ENCODE measurements around the gene B4GALT2. TPM values are rescaled to one million over a fixed set of nuclear protein-coding genes. Genes with fewer than 3 reads are reported as not detected.

B4GALT2 gene
- total and polyA plus RNA-seq, 9 donors: 11.9 to 51.3 (median 28.8) TPM

DNA sequence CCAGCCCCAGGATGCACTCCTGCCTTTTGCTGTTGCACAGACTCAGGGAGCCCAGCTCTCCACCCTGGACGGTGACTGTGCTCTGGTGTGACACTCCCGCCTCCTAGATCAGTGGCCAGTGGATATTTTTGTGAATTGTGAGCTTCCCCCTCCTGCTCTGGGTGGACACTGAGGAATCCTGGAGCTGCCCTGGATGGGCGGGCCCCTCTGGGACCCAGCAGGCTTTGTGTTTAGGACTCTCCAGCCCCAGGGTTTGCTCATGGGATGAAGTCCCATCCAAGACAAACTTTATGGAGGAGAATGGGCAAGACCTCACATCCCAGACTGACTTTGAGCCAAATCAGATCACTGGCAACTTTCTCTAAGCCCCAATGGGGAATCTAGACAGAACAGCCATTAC, 36.2 kb downstream of the B4GALT2 start:
- intact Hi-C loops (cut with DNase I): no loop called here
- no peaks in the 10 kb centered on the region for H3K27me3 ChIP-seq
- TF ChIP-seq CTCF (IDR thresholded peaks at IDR 0.05) (no peak), EP300 (IDR thresholded peaks at IDR 0.05) (no peak), POLR2A (IDR thresholded peaks at IDR 0.05) (no peak)
- H3K4me3 ChIP-seq: no peak overlapping the region
- H3K27ac ChIP-seq: no peak overlapping the region
- no peaks in the 10 kb centered on the region for H3K4me1 ChIP-seq (ENCODE audit: insufficient read depth)
- no peaks in the 10 kb centered on the region for H3K36me3 ChIP-seq
- no peaks in the 10 kb centered on the region for H3K9me3 ChIP-seq
- 56 to 70% (median 66%) methylated on average over 3 of the region's 3 CpGs for WGBS, 3 donors
- DNase-seq: no peak

DNA sequence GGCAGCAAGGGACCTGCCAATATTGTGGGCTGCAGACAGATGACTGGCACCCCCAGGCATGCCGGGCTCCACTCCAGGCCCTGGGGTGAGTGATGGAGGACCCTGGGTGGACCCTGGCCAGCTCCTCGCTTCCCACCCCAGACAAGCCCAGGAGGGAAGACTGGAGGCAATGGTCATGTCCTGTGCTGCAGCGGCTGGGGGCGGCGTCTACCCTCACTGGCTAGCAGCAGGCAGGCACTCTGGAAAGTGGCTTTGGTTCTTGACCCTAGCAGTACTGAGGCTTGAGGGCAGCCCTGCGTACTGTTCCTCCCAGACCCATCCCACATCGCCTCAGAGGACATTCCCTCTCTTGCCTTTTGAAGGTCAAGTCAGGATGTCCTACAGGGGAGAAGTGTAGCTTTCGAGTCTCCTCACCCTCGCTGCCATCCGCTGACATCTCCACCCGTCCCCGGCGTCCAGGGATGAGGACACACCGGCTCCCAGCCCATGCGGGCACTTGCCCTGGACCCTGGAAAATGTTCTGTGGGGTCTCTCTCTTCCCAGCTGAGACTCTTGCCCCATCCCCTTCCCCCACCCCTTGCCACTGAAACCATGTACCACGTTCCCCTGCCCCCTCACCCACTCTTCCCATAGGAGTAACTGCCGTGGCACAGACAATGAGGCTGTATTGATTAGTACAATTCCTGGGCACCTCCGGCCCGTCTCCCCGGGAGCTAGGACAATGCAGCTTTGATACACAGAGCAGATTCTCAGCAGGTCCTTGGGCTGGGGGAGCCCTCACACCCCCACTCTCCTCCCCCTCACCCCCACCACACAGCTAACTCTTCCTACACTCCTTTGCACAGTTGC, 37.3 kb downstream of the B4GALT2 start:
- Histone ChIP-seq H3K4me3 (no peak overlapping the region), H3K27ac (no peak overlapping the region), H3K9me3 (no peaks in the 10 kb centered on the region), H3K27me3 (no peaks in the 10 kb centered on the region), H3K4me1 (ENCODE audit: insufficient read depth) (no peaks in the 10 kb centered on the region), H3K36me3 (no peaks in the 10 kb centered on the region)
- intact Hi-C loops (cut with DNase I): no loop called here
- TF ChIP-seq CTCF (IDR thresholded peaks at IDR 0.05) (no peak), EP300 (IDR thresholded peaks at IDR 0.05) (no peak), POLR2A (IDR thresholded peaks at IDR 0.05) (no peak)
- 89 to 92% (median 89%) methylated on average over 20 of the region's 20 CpGs for WGBS, 3 donors
- DNase-seq: no peak

- H3K27ac ChIP-seq: no peak overlapping the region
- H3K4me3 ChIP-seq: no peak overlapping the region
- no peaks in the 10 kb centered on the region for H3K36me3 ChIP-seq
- TF ChIP-seq EP300 (IDR thresholded peaks at IDR 0.05) (no peak), CTCF (IDR thresholded peaks at IDR 0.05) (no peak), POLR2A (IDR thresholded peaks at IDR 0.05) (no peak)
- H3K27me3 ChIP-seq: no peaks in the 10 kb centered on the region
- H3K9me3 ChIP-seq: no peaks in the 10 kb centered on the region
- H3K4me1 ChIP-seq (ENCODE audit: insufficient read depth): no peaks in the 10 kb centered on the region
- intact Hi-C loops (cut with DNase I): no loop called here
- 89 to 91% (median 90%) methylated on average over 20 of the region's 20 CpGs for WGBS, 3 donors
- DNase-seq: no peak
Observed at GRCh38 chr1:44016890-44017400, 37.9 kb downstream of the B4GALT2 start.

- Histone ChIP-seq H3K27me3 (no peaks in the 10 kb centered on the region), H3K4me3 (no peak overlapping the region), H3K36me3 (no peaks in the 10 kb centered on the region), H3K9me3 (no peaks in the 10 kb centered on the region), H3K27ac (no peak overlapping the region), H3K4me1 (ENCODE audit: insufficient read depth) (no peaks in the 10 kb centered on the region)
- intact Hi-C loops (cut with DNase I): no loop called here
- TF ChIP-seq EP300 (IDR thresholded peaks at IDR 0.05): no peak
- no peak for TF ChIP-seq CTCF (IDR thresholded peaks at IDR 0.05)
- TF ChIP-seq POLR2A (IDR thresholded peaks at IDR 0.05): no peak
- no peak for DNase-seq
- 75 to 84% (median 76%) methylated on average over 13 of the region's 13 CpGs for WGBS, 3 donors
Observed at GRCh38 chr1:44019466-44019948, 40.5 kb downstream of the B4GALT2 start.
